Mucosa of gallbladder (tissue), 1 donor: ENCODE measurements around the gene CCDC47. TPM values are rescaled to one million over a fixed set of nuclear protein-coding genes. Genes with fewer than 3 reads are reported as not detected.

Experiments
- DNase-seq: peaks from one replicate; pipeline ENCODE4 v3.0.0-alpha.2; 2020; ENCODE audit warnings: low spot score
- total RNA-seq: library from RNA; stranded (reverse); gene quantifications from one replicate; pipeline ENCODE4 v1.2.1, GENCODE V29; 2021
- donor health status: DM: no; HTN: no; CAD: no.

CCDC47 gene
- total RNA-seq, 1 donor from 2014 or later, result 104 TPM

GRCh38 chr17:63698381-63698885 lies 75.0 kb downstream of the CCDC47 start:
- no peak for DNase-seq

DNA sequence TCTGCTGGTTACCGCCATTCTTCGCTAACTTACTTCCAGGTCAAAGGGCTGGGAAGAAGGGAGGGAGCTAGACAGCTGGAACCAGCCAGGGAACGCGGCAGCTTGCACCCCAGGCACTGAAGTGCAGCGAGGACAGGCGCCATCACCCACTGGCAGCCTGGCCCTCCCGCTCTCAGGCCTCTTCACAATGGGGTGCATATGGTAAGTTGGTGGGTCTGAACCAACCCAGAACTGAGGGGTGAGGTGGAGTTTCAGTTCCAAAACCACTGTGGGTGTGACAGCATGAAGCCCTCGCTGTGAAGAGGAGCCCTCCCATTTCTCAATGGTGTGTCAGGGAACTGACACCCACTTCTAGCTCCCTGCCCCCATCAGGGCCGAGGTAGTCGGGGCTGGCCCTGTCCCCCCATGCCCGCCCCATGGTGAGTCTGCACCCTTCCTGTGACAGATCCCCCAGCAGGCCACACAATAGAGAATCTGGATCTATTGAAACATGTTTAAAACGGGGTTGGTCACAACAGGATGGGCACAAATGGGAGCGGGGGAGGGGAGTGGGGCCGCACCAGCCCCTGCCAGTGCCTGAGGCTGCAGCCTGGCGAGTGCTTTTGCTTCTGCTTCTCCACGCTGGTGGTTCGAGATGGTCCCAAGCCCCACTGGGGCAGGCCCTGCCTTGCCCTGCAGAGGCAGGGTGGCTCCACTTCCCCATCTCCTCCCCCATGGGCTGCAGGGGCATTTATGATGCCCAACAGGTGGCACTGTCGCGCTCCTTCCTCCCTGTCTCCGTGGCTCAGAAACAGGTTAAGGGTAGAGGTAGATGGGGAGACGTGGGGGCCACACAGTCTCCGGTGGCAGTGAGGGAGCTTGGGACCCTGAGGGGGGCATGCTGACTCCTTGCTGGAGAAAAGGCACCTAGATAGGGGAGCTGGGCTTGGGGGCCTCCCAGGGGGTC lies 75.8 kb downstream of the CCDC47 start:
- peak; percentile 62 for DNase-seq

GRCh38 chr17:63696381-63696961 lies 76.9 kb downstream of the CCDC47 start:
- no peak for DNase-seq

GRCh38 chr17:63695889-63696288 lies 77.5 kb downstream of the CCDC47 start:
- DNase-seq, result no peak

Other genes starting within 250 kb of the CCDC47 start
- 81.8 TPM for gene DCAF7, start 223.1 kb downstream of the CCDC47 start, total RNA-seq
- 20.0 TPM for gene TACO1, start 172.7 kb downstream of the CCDC47 start, total RNA-seq
- 39.5 TPM for gene MAP3K3, start 151.2 kb downstream of the CCDC47 start, total RNA-seq
- gene LIMD2, start 73.5 kb downstream of the CCDC47 start, total RNA-seq, result 19.0 TPM
- gene STRADA, start 31.8 kb downstream of the CCDC47 start, total RNA-seq, result 28.5 TPM
- 90.4 TPM for gene DDX42, start 573 bp upstream of the CCDC47 start, total RNA-seq
- 112 TPM for gene PSMC5, start 53.8 kb upstream of the CCDC47 start, total RNA-seq
- gene FTSJ3, start 54.1 kb upstream of the CCDC47 start, total RNA-seq, result 43.1 TPM
- gene SMARCD2, start 69.1 kb upstream of the CCDC47 start, total RNA-seq, result 84.7 TPM
- not detected for gene CSH2, start 100.1 kb upstream of the CCDC47 start, total RNA-seq
- gene GH2, start 108.3 kb upstream of the CCDC47 start, total RNA-seq, result not detected
- not detected for gene CSH1, start 123.0 kb upstream of the CCDC47 start, total RNA-seq
- gene CSHL1, start 137.7 kb upstream of the CCDC47 start, total RNA-seq, result not detected
- gene GH1, start 145.2 kb upstream of the CCDC47 start, total RNA-seq, result not detected
- gene CD79B, start 158.7 kb upstream of the CCDC47 start, total RNA-seq, result 3.4 TPM
- 1.2 TPM for gene SCN4A, start 199.3 kb upstream of the CCDC47 start, total RNA-seq
- 0.26 TPM for gene PRR29, start 224.8 kb upstream of the CCDC47 start, total RNA-seq
- 14.8 TPM for gene ICAM2, start 247.0 kb upstream of the CCDC47 start, total RNA-seq